Activated B cell treated with CpG ODN at 0.5 μM for 24 hours (primary cell): ENCODE results near the gene PLIN5. TPM values are rescaled to one million over a fixed set of nuclear protein-coding genes. Genes with fewer than 3 reads are reported as not detected.

Experiments
- ATAC-seq: fragments of 200-7000 bp; cut with Tn5 transposase; one replicate; pipeline ENCODE4 v1.10.0; 2021; ENCODE audit warnings: low read depth, mild to moderate bottlenecking, moderate library complexity
- CTCF ChIA-PET: fragments of 350-600 bp; sonication (Branson Sonifier 250); formaldehyde crosslinking; loops from one replicate; lab custom pipeline; 2021; ENCODE audit warnings: antibody characterized with exemption; lab: Charles Lee
- POLR2A ChIA-PET: fragments of 350-600 bp; sonication (Branson Sonifier 250); formaldehyde crosslinking; loops from one replicate; lab custom pipeline; 2021; ENCODE audit warnings: antibody characterized with exemption; lab: Charles Lee
- DNase-seq: peaks from one replicate; pipeline ENCODE4 v3.0.0; 2022
- H3K27ac Mint-ChIP-seq: one replicate; pipeline ENCODE4 v1.8.0; 2020; ENCODE audit warnings: mixed read lengths
- H3K27me3 Mint-ChIP-seq: one replicate; pipeline ENCODE4 v1.8.0; 2021; ENCODE audit warnings: mixed read lengths
- H3K36me3 Mint-ChIP-seq: one replicate; pipeline ENCODE4 v1.8.0; 2021; ENCODE audit warnings: low read depth, mixed read lengths
- H3K4me1 Mint-ChIP-seq: one replicate; pipeline ENCODE4 v1.8.0; 2021; ENCODE audit warnings: mixed read lengths
- H3K4me3 Mint-ChIP-seq: one replicate; pipeline ENCODE4 v1.8.0; 2020; ENCODE audit warnings: mild to moderate bottlenecking, mixed read lengths
- H3K9me3 Mint-ChIP-seq: one replicate; pipeline ENCODE4 v1.8.0; 2020; ENCODE audit warnings: mixed read lengths
- CTCF ChIP-seq: fragments of 200-600 bp; IDR thresholded peaks from one replicate; pipeline ENCODE4 v1.8.0; 2022; ENCODE audit warnings: antibody characterized with exemption, mild to moderate bottlenecking
- intact Hi-C: fragments of 100-400 bp; cut with micrococcal nuclease; formaldehyde crosslinking; loops from one replicate; pipeline ENCODE4 v1.15.1; 2024
- total RNA-seq: library from RNA; stranded (reverse); gene quantifications from 2 replicates; pipeline ENCODE4 v1.2.3, GENCODE V29; 2022

Gene PLIN5
- total RNA-seq, 1 donor from 2014 or later: 0.33 TPM

- DNase-seq: no peak
- peaks cover 19% of the 10 kb centered on the region for H3K36me3 Mint-ChIP-seq
Measured at GRCh38 chr19:4474514-4475022, 60.5 kb downstream of the PLIN5 start.

GRCh38 chr19:4473763-4474513 lies 61.1 kb downstream of the PLIN5 start:
- no peak for TF ChIP-seq CTCF
- Mint-ChIP-seq H3K4me3 (peak overlapping the region; percentile 77), H3K4me1 (peaks cover 22% of the 10 kb centered on the region), H3K9me3 (no peaks in the 10 kb centered on the region), H3K27me3 (no peaks in the 10 kb centered on the region), H3K36me3 (peaks cover 19% of the 10 kb centered on the region), H3K27ac (no peak overlapping the region)
- ChIA-PET CTCF (interaction anchor here (0.7 kb wide), 1 partner anchor 51 kb away, joined by 3 read pairs; no protein-coding TSS in a partner anchor), POLR2A (interaction anchor here (0.5 kb wide), 1 partner anchor 9 kb away, joined by 7 read pairs; no protein-coding TSS in a partner anchor)
- DNase-seq (no peak), ATAC-seq (no peak)
- intact Hi-C loops: loop anchor here (2.0 to 5.0 kb wide), 6 partner anchors 107 to 1318 kb away; partner anchors contain the start of genes APBA3, DPP9, DUS3L and MRPL54

More at GRCh38 chr19:4474514-4475022, 60.5 kb downstream of the PLIN5 start:
- intact Hi-C loops: loop anchor here (5.0 kb wide), 5 partner anchors 107 to 1318 kb away; partner anchors contain the start of genes APBA3, DPP9, DUS3L and MRPL54
- ChIA-PET POLR2A (no interaction called here), CTCF (interaction anchor here (0.7 kb wide), 1 partner anchor 51 kb away, joined by 3 read pairs; no protein-coding TSS in a partner anchor)
- H3K4me3 Mint-ChIP-seq: peak overlapping the region; percentile 77
- peak overlapping the region; percentile 50 for H3K27ac Mint-ChIP-seq
- H3K4me1 Mint-ChIP-seq: peaks cover 22% of the 10 kb centered on the region
- H3K27me3 Mint-ChIP-seq: no peaks in the 10 kb centered on the region
- no peaks in the 10 kb centered on the region for H3K9me3 Mint-ChIP-seq
- ATAC-seq: no peak
- TF ChIP-seq CTCF: no peak

- POLR2A ChIA-PET: no interaction called here
- no peak overlapping the region for H3K27ac Mint-ChIP-seq
Measured at GRCh38 chr19:4473011-4473762, 61.8 kb downstream of the PLIN5 start.

More at GRCh38 chr19:4473011-4473762, 61.8 kb downstream of the PLIN5 start:
- no peaks in the 10 kb centered on the region for H3K27me3 Mint-ChIP-seq
- peak overlapping the region; percentile 72 for H3K4me3 Mint-ChIP-seq
- CTCF ChIA-PET: no interaction called here
- intact Hi-C loops: loop anchor here (2.0 to 5.0 kb wide), 6 partner anchors 106 to 1319 kb away; partner anchors contain the start of genes APBA3, DPP9, DUS3L and MRPL54
- no peaks in the 10 kb centered on the region for H3K9me3 Mint-ChIP-seq
- peaks cover 22% of the 10 kb centered on the region for H3K4me1 Mint-ChIP-seq
- H3K36me3 Mint-ChIP-seq: peaks cover 19% of the 10 kb centered on the region
- no peak for ATAC-seq
- no peak for DNase-seq
- TF ChIP-seq CTCF: no peak

Other genes with a start within 250 kb of the PLIN5 start
- not detected in 2 replicates for gene TMIGD2, start 232.8 kb downstream of the PLIN5 start, total RNA-seq
- gene FSD1, start 230.6 kb downstream of the PLIN5 start, total RNA-seq: 1.4 and 2.6 TPM in 2 replicates
- gene STAP2, start 196.4 kb downstream of the PLIN5 start, total RNA-seq: 1.1 and 1.3 TPM in 2 replicates
- gene MPND, start 191.7 kb downstream of the PLIN5 start, total RNA-seq: 25.2 and 29.8 TPM in 2 replicates
- 33.8 and 43.7 TPM in 2 replicates for gene SH3GL1, start 134.7 kb downstream of the PLIN5 start, total RNA-seq
- gene CHAF1A, start 132.6 kb downstream of the PLIN5 start, total RNA-seq: 13.9 and 19.2 TPM in 2 replicates
- 54.3 and 58.2 TPM in 2 replicates for gene UBXN6, start 77.4 kb downstream of the PLIN5 start, total RNA-seq
- 44.9 and 49.7 TPM in 2 replicates for gene HDGFL2, start 62.9 kb downstream of the PLIN5 start, total RNA-seq
- not detected in 2 replicates for gene PLIN4, start 16.7 kb downstream of the PLIN5 start, total RNA-seq
- 0.42 and 2.0 TPM in 2 replicates for gene LRG1, start 4.8 kb upstream of the PLIN5 start, total RNA-seq
- gene SEMA6B, start 24.5 kb upstream of the PLIN5 start, total RNA-seq: 0.11 and 0.37 TPM in 2 replicates
- gene TNFAIP8L1, start 104.3 kb upstream of the PLIN5 start, total RNA-seq: 13.2 and 15.5 TPM in 2 replicates
- 30.9 and 31.6 TPM in 2 replicates for gene MYDGF, start 135.1 kb upstream of the PLIN5 start, total RNA-seq
- gene DPP9, start 188.6 kb upstream of the PLIN5 start, total RNA-seq: 85.7 and 111 TPM in 2 replicates